Left hindlimb (tissue), 1 donor: ENCODE data around the gene ZEB2.

Experiments
- DNase-seq: peaks from one replicate; pipeline ENCODE4 v3.0.0-alpha.2; 2018

Gene ZEB2

GRCh38 chr2:144512470-144512869 is 7.4 kb downstream of the ZEB2 start:
- DNase-seq, result no peak

GRCh38 chr2:144511937-144512336 is 8.0 kb downstream of the ZEB2 start:
- no peak for DNase-seq

DNA sequence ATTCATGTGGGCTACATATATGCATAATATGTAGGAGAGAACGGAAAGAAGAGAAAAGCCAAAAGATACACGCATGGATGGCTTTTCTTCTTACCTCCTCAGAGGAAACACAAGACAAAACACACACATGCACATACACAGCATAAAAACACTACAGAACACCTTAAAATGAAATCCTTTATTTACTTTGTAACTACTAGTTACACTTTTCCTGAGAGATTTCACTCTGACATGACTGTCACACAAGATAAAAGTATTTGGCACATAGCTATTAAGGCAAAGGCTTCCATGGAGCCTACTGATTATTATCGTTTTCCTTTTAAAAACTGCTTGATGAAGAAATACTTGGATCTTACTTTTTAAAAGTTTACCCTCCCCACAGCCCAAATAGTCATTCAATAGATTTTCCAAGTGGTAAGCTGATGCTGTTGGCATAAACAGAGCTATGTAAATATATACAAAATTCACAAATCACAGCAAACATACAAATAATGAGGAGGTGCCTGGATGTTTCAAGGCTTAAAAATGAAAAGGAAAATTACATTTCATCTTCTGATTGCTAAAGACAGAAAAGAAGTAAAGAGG is 8.6 kb downstream of the ZEB2 start:
- DNase-seq, result no peak

- DNase-seq, result no peak
Measured at GRCh38 chr2:144510294-144510991, 9.5 kb downstream of the ZEB2 start.

DNA sequence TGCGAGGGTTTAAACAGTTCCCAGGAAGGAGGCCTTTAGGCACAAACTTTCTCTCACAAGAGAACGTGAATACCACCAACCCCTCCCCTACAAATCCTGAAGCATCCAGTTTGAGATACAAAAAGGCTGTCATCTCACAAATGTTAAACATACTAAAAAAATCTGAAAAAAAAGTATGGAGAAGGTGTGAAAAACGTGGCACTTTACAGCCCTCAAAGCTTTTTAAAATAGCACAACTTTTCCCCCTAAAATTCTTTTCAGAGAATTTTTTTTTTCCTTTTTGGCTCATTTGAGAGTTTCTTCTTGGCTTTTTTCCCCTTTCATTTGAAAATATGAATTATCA is 10.1 kb downstream of the ZEB2 start:
- no peak for DNase-seq

DNA sequence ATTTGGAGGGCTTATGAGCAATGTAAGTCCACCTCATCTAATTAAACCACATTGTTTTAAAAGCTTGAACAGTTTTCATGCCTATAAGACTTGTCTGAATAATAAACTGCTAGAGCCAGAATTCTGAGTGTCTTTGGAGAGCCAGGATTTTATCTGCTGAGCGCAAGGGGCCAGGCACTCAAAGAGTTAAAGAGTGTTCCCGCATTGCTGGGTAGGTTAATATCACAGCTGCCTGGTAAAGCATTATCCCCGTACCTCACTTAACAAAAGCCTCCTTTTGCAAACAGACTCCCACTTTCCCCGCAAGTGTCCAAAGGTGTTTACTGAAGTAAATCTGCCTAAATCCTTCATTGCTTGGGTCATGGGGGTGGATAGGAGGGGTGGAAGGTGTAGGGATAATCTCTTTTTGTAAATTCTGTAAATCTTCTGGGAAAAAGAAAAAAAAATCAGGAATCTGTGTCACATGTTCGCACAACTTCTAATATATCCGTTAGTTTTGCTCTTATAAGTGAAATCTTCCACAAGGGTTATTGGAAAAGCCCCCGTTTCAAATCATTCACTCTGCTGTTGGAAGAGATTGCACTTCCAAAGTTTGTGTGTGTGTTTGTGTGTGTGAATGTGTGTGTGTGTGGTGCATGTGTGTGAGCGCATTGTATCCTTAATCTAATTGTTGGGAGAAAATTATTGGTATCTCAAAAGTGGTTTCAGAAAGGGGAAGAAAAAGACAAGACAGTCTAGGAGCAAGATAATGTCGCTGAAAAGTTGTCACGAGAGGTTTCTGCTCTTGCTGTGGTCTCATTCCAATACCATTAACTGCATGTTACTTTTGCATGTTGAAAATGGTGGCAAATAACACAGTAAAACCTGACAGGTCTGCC is 10.7 kb downstream of the ZEB2 start:
- DNase-seq, result no peak

DNA sequence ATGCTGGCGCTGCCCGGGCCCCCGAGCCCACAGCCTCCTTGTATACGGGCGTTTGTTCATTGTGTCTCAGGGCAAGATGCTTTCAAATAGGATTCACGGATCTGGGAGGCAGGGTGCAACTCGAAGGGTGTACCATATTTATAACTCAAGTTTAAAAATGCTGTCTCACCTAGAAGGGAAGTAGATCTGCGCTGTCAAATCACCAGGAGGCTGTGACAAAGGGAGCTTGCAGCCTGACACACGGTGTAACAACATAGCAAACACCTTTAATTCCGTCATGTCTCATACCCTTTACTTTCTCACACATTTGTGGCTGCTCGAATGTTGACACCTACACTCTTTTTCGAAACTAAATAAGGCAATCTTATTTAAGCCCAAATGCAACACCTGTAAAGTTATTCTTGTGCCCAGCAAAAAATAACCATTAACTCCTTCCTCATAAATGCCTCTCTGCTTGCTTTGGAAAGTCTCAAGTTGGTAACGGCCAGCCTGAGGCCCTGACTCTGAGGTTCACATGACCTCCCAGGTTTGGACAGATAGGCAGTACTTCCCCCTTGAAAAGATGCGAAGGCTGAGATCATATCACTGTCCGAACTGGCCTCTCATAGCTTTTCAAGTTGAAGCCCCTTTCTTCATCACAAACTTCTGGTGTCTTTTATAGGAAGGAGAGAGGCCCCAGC is 11.6 kb downstream of the ZEB2 start:
- no peak for DNase-seq

GRCh38 chr2:144507441-144508171 is 12.3 kb downstream of the ZEB2 start:
- DNase-seq, result no peak

DNA sequence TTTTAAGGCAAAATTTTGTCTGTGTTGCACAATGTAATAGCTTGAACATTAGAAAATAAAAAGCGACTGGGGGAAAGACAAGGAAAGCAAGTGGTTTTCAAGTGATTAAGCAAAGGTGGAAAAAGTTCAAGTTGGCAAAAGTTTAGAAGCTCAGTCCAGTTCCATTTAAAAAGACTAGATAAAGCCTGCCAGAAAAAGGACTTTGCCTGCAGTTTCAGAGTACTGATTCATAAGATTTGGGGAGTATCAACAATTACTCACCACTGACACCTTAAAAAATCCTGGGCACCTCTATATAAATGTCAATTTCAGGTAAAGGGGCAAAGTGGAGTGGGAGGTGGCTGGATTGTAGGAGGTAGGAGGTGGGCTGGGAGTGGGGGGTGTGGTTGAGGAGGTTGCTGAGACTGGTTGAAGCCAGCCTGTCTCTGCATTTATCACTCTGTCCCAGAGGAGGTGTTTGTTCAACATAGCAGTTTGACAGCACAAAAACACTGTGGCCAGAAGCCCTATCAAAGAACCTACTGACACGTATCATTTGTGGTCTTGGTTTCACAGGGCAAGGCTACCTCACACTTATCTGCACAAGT is 14.6 kb downstream of the ZEB2 start:
- no peak for DNase-seq

DNA sequence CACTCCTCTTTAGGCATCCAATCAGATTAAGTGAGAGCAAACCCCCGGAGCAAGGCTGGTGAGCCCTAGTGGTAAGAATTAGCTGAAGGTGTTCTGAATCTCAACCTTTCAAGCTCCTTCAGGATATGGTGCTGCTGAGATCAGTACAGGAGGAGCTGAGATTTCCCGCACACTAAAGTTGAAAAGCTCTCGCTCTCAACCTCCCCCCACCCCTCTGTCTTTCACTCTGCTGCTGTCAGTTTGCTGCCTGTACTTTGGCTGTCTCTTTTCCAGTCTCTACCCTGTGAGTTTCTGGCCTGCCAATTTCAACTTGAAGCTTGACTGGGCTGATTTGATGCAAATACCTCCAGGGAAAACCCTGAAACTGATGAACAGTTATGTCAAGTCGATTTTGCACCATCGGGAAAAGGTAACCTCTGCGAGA is 15.7 kb downstream of the ZEB2 start:
- DNase-seq, result no peak

DNA sequence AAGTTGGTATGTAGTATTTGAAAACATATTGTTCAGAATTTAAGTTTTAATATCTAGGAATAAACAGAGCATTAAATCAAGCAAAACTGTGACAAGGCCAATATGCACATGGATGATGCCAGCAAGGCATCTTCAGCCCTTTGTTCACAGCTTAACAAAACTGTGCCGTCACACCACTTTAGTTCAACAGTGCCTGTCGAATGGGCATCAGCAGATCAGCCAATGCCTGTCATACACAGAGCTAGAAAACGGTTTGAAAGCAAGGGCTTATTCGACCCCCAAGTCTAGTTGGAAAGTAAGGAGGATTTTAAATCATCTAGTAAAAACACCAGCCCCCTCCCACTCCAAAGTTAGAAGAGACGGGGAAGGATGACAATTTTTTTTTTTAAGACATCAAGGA is 16.7 kb downstream of the ZEB2 start:
- no peak for DNase-seq

- no peak for DNase-seq
Measured at GRCh38 chr2:144502369-144502768, 17.6 kb downstream of the ZEB2 start.

DNA sequence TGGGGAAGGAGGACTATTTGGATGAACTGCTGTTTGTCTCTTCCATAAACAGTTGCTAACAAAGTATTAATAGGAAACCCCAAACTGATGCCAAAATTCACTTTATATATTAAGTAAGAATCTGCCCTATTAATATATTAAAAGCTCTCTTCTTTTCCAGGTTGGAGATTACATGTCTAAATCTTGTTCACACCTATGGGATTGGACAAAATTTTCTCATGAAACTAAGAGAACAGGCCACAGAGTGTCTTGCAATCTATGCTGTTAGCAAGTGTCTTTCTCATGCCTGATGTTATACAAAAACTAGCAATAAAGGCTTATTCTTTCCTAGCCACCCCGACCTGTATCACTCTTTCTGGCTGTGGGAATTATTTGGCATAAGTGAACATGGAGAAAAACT is 18.3 kb downstream of the ZEB2 start:
- DNase-seq, result no peak

- no peak for DNase-seq
Measured at GRCh38 chr2:144501118-144501517, 18.8 kb downstream of the ZEB2 start.

GRCh38 chr2:144500563-144500962 is 19.4 kb downstream of the ZEB2 start:
- no peak for DNase-seq

GRCh38 chr2:144498277-144498676 is 21.6 kb downstream of the ZEB2 start:
- DNase-seq, result no peak

- no peak for DNase-seq
Measured at GRCh38 chr2:144496977-144497598, 22.8 kb downstream of the ZEB2 start.

DNA sequence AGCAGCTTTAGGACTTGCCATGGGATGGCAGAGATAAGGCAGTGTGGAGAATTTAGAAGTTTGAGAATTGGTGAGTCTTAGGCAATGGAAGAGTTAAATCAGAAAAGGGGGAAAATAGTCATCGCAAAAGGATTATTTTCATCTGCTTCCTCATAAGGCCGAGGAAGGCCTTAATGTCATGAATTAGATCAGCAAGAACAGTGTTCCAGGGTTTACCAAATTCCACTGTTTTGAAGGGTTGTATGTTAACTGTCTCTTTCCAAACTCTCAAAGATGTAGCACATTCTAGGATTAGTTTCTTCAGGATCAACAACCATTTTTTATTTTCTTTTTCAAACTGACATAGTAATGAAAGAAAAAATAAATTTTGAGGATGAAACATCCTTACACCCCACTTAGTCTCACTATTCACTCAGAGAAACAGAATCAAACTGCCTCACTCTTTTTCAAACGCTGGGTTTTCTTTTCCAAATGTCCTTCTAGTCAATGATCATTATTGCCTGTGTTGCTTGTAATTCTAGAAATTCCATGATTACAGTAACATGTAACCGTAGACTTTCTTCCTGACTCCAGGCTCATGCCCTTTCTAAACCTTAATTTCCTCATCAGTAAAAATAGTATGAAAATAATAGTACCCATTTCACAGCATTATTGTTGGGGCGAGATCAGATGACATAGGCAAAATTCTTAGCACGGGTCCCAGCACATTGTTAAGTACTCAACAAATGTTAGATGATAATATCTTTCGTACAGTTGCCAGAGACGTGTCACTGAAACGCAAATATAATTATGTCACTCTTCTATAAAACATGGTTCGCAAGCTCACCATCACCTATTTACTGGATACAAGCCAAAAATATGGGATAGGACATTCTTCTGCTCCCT is 23.6 kb downstream of the ZEB2 start:
- DNase-seq, result no peak

DNA sequence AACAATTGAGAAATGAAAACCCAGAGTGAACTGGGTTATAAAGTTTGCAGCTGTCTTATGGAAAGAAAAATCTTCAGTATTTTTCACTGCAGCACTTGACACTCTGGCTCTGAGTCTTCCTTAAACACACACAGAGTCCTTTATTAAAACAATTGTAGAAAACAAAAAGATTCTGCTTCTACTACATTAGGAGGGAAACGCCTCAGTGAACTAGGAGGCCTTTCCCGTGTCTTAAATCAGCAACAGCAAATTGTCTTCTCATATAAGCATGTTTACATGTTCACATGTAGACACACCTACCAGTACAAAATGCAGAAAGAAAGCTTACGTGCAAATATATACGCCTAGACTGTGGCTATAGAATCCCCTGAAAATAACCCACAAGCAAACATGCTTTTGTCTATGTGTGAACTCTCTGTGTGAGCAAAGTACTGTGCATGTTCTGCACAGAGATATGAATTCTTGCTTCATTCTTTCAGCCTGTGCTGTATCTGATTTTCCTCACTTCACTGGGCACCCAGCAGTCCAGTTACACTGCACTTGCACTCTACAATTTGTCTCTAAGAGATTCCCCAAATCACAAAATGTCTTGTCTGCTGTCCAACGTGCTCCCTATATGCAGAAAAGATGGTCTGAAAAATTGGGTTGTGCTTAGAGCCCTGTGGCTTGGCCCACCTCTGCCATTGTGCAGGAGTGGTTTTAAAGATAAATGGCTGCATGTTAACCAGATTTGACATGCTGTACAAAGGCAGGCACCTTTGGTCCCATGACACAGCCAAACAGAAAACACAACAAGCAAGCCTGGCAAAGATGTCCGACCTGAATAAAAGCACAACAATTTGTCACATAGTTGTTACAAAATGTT is 24.5 kb downstream of the ZEB2 start:
- DNase-seq, result no peak
